ENCODE measurements around the gene MROH7.

DNA sequence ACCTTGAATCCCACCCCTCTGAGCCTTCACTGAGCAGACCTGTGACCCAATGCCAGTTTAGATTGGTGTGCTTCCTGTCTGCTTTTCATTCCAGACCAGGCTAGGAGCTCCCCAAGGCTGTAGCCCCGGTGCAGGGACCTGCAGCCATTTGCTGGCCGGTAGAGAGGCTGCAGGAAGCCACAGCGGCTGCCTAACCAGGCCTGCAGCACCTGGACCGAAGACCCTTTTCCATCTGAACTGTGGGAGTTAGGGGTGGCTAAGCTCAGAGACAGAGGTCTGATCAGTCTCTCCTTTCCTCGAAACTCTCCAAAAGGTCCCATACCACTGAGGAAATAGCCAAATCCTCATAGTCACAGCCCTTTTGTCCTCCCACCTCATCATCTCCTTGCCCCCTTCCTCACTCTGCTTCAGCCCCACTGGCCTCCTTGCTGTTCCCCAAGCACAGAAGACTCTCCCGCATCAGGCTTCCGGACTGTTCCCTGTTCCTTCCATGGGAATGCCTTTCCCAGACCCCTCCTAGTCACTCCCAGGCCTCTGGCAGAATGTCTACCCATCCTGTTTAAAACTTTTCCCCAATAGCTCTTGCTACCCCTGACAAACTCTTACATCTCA lies 73.4 kb downstream of the MROH7 start:
- no peak for TF ChIP-seq POLR2A (IDR thresholded peaks at IDR 0.05; ENCODE audit: low read depth)
- TF ChIP-seq CTCF (IDR thresholded peaks at IDR 0.05), result no peak
- TF ChIP-seq EP300 (IDR thresholded peaks at IDR 0.05), result no peak
- TF ChIP-seq POLR2AphosphoS5 (IDR thresholded peaks at IDR 0.05), result no peak

Data from esophagus muscularis mucosa (tissue), 4 donors.